Measurements from ENCODE around the gene ADARB2. TPM values are rescaled to one million over a fixed set of nuclear protein-coding genes. Genes with fewer than 3 reads are reported as not detected.
"Not testable (repeated sequence)": the region's sequence is repeated elsewhere in the genome, so short reads cannot be mapped to it uniquely, and the experiment has no call there.

ADARB2 gene
- total and polyA plus RNA-seq, 11 donors: 0.07 to 1.2 (median 0.28) TPM; not detected in 4

DNA sequence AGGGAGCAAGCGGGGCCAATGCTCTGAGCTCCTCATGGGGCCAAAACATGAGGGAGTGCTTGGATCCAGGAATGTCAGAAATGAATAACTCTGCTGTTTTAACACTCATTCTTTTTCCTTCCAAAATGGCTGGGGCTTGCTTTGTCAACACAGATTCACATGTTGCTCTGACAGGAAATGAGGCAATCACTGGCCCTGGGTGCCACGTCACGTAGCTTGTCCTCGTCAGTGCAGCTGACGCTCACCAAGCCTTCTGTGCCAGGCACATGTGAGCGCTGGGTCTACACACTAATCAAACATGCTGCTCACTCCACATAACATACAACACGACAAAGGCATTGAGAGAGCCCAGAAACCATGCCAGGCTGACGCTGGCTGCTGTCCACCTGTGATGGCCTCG lies 482.2 kb downstream of the ADARB2 start:
- ATAC-seq: no peak
- H3K36me3 ChIP-seq: no peaks in the 10 kb centered on the region
- H3K4me1 ChIP-seq: no peaks in the 10 kb centered on the region
- no peak overlapping the region for H3K27ac ChIP-seq
- no peak for TF ChIP-seq POLR2A (IDR thresholded peaks at IDR 0.05)
- TF ChIP-seq, protein P1, sequence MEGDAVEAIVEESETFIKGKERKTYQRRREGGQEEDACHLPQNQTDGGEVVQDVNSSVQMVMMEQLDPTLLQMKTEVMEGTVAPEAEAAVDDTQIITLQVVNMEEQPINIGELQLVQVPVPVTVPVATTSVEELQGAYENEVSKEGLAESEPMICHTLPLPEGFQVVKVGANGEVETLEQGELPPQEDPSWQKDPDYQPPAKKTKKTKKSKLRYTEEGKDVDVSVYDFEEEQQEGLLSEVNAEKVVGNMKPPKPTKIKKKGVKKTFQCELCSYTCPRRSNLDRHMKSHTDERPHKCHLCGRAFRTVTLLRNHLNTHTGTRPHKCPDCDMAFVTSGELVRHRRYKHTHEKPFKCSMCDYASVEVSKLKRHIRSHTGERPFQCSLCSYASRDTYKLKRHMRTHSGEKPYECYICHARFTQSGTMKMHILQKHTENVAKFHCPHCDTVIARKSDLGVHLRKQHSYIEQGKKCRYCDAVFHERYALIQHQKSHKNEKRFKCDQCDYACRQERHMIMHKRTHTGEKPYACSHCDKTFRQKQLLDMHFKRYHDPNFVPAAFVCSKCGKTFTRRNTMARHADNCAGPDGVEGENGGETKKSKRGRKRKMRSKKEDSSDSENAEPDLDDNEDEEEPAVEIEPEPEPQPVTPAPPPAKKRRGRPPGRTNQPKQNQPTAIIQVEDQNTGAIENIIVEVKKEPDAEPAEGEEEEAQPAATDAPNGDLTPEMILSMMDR (IDR thresholded peaks at IDR 0.05): no peak
- no peaks in the 10 kb centered on the region for H3K9me3 ChIP-seq
- 66 to 74% (median 67%) methylated on average over 6 to 9 of the region's 9 CpGs for WGBS, 4 donors
- intact Hi-C loops (cut with DNase I): no loop called here
- DNase-seq: no peak
- no peak overlapping the region for H3K4me3 ChIP-seq
- H3K27me3 ChIP-seq: peaks cover 0 to 18% (median 4%) of the 10 kb centered on the region in 9 donors

DNA sequence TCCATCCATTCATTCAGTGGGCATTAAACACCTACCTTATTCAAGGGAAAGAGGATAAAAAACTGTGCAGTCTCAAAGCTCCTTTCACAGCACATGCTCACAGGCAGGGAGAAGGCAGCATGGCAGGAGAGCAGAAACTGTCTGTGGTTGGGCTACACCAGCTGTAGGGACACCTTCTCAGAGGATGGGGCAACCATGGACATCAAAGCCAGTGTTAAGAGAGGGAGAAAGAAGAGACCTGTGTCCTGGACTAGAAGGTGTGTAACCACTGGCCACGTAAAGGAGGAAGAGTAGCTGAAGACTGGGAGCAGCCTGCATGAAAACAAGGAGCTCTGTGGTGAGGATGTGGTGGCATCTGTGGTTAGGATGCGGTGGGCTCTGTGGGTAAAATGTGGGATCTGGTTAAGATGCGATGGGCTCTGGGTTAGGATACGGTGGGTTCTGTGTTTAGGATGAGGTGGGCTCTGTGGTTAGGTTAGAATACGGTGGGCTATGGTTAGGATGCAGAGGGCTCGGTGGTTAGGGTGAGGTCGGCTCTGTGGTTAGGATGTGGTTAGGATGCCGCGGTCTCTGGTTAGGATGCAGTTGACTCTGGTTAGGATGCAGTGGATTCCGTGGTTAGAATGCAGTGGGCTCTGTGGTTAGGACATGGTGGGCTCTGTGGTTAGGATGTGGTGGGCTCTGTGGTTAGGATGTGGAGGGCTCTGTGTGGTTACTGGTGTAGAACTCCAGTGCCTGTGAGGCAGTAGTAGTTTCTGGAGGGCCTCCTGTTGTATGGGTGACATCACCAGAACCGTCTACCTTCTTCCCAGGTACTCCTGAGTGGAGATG lies 483.6 kb downstream of the ADARB2 start:
- Histone ChIP-seq H3K27me3 (peaks cover 0 to 21% (median 5%) of the 10 kb centered on the region in 9 donors), H3K36me3 (no peaks in the 10 kb centered on the region), H3K27ac (no peak overlapping the region), H3K9me3 (no peaks in the 10 kb centered on the region), H3K4me3 (no peak overlapping the region), H3K4me1 (no peaks in the 10 kb centered on the region)
- intact Hi-C loops (cut with DNase I): no loop called here
- ATAC-seq (no peak), DNase-seq (no peak)
- TF ChIP-seq, protein P1 (IDR thresholded peaks at IDR 0.05): no peak
- no peak for TF ChIP-seq POLR2A (IDR thresholded peaks at IDR 0.05)
- WGBS, 4 donors: 85 to 90% (median 87%) methylated on average over 11 of the region's 11 CpGs

DNA sequence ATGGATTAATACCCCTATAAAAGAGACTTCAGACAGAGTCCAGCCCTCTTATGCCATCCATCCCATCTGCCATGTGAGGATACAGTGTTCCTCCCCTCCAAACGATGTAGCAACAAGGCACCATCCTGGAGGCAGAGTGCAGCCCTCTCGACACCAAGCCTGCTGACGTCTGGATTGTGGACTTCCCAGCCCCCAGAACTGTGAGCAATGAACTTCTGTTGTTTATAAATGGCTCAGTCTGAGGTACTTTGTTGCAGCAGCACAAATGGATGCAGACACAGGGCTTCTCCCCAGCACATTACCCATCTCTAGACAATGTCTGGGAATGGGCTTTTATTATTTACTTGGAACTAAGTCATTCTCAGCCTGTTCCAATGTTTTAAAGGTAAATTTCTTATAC lies 485.6 kb downstream of the ADARB2 start:
- H3K27me3 ChIP-seq: peaks cover 0 to 26% (median 5%) of the 10 kb centered on the region in 9 donors
- H3K4me3 ChIP-seq: no peak overlapping the region
- WGBS, 4 donors: 47 to 70% (median 66%) methylated on average over 2 to 3 of the region's 3 CpGs
- TF ChIP-seq, protein P1 (IDR thresholded peaks at IDR 0.05): no peak
- no peak for TF ChIP-seq POLR2A (IDR thresholded peaks at IDR 0.05)
- intact Hi-C loops (cut with DNase I): no loop called here
- no peaks in the 10 kb centered on the region for H3K36me3 ChIP-seq
- no peaks in the 10 kb centered on the region for H3K4me1 ChIP-seq
- ATAC-seq (no peak), DNase-seq (no peak)
- H3K9me3 ChIP-seq: no peaks in the 10 kb centered on the region
- no peak overlapping the region for H3K27ac ChIP-seq

DNA sequence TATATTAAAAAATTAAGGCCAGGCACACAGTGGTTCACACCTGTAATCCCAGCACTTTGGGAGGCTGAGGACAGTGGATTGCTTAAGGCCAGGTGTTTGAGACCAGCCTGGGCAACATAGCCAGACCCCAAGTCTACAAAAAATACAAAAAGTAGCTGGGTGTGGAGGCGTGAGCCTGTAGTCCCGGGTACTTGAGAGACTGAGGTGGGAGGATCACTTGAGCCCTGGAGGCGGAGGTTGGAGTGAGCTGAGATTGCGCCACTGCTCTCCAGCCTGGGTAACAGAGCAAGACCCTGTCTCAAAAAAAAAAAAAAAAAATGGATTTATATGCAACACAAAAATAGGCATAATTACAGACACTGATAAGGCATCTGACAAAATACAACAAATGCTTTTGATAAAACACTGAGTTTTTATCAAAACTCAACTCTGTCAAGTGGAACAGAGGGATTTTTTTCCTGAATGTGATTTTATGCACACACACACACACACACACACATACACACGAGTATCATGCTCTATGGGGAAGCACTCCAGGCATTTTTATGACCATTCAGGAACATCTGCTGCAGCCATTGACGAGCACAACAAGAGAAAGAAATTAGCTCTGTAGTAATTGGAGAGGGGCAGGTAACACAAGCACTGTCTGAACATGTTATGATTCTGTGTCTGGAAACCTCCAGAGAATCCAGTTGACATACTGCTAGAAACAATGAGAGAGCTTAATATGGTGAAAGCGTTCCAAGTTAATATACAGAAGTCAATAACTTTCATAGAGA lies 488.0 kb downstream of the ADARB2 start:
- H3K27ac ChIP-seq: no peak overlapping the region
- H3K4me3 ChIP-seq: no peak overlapping the region
- peaks cover 0 to 16% (median 0%) of the 10 kb centered on the region in 9 donors for H3K27me3 ChIP-seq
- WGBS, 4 donors: 72 to 75% (median 74%) methylated on average over 7 of the region's 7 CpGs
- no peak for TF ChIP-seq POLR2A (IDR thresholded peaks at IDR 0.05)
- TF ChIP-seq, protein P1 (IDR thresholded peaks at IDR 0.05): no peak
- DNase-seq (no peak), ATAC-seq (no peak)
- no peaks in the 10 kb centered on the region for H3K9me3 ChIP-seq
- H3K36me3 ChIP-seq: no peaks in the 10 kb centered on the region
- intact Hi-C loops (cut with DNase I): no loop called here
- no peaks in the 10 kb centered on the region for H3K4me1 ChIP-seq

DNA sequence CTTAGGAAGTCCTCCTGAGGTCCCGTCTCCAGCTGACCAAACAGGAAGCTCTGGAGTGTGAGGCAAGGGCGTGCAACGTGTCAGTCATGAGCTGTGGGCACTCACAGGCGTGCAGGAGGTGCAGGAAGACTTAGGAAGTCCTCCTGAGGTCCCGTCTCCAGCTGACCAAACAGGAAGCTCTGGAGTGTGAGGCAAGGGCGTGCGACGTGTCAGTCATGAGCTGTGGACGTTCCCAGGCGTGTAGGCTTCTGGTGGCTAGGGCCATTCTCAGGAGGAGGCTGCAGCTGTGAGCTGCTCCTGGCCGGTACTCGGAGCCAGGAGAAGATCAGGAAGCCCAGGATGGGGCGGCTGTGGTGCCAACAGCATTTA lies 489.1 kb downstream of the ADARB2 start:
- H3K4me3 ChIP-seq; DNase-seq; H3K9me3 ChIP-seq; H3K4me1 ChIP-seq; H3K27ac ChIP-seq; H3K36me3 ChIP-seq; intact Hi-C loops (cut with DNase I): not testable (repeated sequence)
- peak in 1 of 4 donors; percentile 29 for ATAC-seq
- H3K27me3 ChIP-seq: peaks cover 0 to 23% (median 4%) of the 10 kb centered on the region in 9 donors
- WGBS, 4 donors: 28 to 51% (median 42%) methylated on average over 13 of the region's 13 CpGs
